SK-N-SH treated with all-trans-retinoic acid at 6 μM for 48 hours (cell line): ENCODE data around the gene GTF3C4.

Source experiments
- ARNTL ChIP-seq: fragments of 450-650 bp; formaldehyde crosslinking; IDR thresholded peaks from 2 replicates; pipeline ENCODE4 v1.5.0; 2020; ENCODE audit warnings: low read depth, mild to moderate bottlenecking, moderate library complexity, borderline replicate concordance
- BACH2 ChIP-seq: fragments of 250-450 bp; sonication (Bioruptor Pico); IDR thresholded peaks from 2 replicates; pipeline ENCODE4 v1.9.0; 2021; ENCODE audit warnings: mild to moderate bottlenecking, borderline replicate concordance
- CREB5 ChIP-seq: fragments of 250-450 bp; sonication (Bioruptor Pico); IDR thresholded peaks from 2 replicates; pipeline ENCODE4 v1.5.1; 2020; ENCODE audit warnings: low read depth, mild to moderate bottlenecking, moderate library complexity
- CSDC2 ChIP-seq: fragments of 250-450 bp; sonication (Bioruptor Pico); IDR thresholded peaks from 2 replicates; pipeline ENCODE4 v1.5.0; 2020; ENCODE audit warnings: mild to moderate bottlenecking, moderate library complexity
- PATZ1 ChIP-seq: fragments of 250-450 bp; sonication (Bioruptor Pico); IDR thresholded peaks from 2 replicates; pipeline ENCODE4 v1.8.0; 2020; ENCODE audit warnings: mild to moderate bottlenecking, moderate library complexity, borderline replicate concordance
- POU6F1 ChIP-seq: fragments of 250-450 bp; sonication (Bioruptor Pico); IDR thresholded peaks from 2 replicates; pipeline ENCODE4 v1.8.0; 2021; ENCODE audit warnings: low read depth, mild to moderate bottlenecking, moderate library complexity, borderline replicate concordance
- PPARA ChIP-seq: fragments of 250-450 bp; sonication (Bioruptor Pico); IDR thresholded peaks from 2 replicates; pipeline ENCODE4 v1.5.0; 2020; ENCODE audit warnings: mild to moderate bottlenecking, borderline replicate concordance
- RARB ChIP-seq: fragments of 250-450 bp; sonication (Bioruptor Pico); IDR thresholded peaks from 2 replicates; pipeline ENCODE4 v1.8.0; 2021; ENCODE audit warnings: mild to moderate bottlenecking, moderate library complexity
- ZFP3 ChIP-seq: fragments of 250-450 bp; sonication (Bioruptor Pico); IDR thresholded peaks from 2 replicates; pipeline ENCODE4 v1.5.0; 2020; ENCODE audit warnings: mild to moderate bottlenecking, moderate library complexity
- ZFP30 ChIP-seq: fragments of 450-650 bp; formaldehyde crosslinking; IDR thresholded peaks from 2 replicates; pipeline ENCODE4 v1.5.0; 2022; ENCODE audit warnings: mild to moderate bottlenecking, moderate library complexity
- ZNF565 ChIP-seq: fragments of 450-650 bp; formaldehyde crosslinking; conservative IDR thresholded peaks from 2 replicates; pipeline ENCODE4 v1.5.0; 2020; ENCODE audit warnings: low read depth, mild to moderate bottlenecking, moderate library complexity
- ZNF8 ChIP-seq: fragments of 450-650 bp; formaldehyde crosslinking; IDR thresholded peaks from 2 replicates; pipeline ENCODE4 v1.5.0; 2020; ENCODE audit warnings: mild to moderate bottlenecking, moderate library complexity

- TF ChIP-seq CREB5 (no peak), PATZ1 (CRISPR knock-in tag) (no peak), POU6F1 (CRISPR knock-in tag) (no peak), ZNF565 (CRISPR knock-in tag) (no peak), CSDC2 (CRISPR knock-in tag) (no peak), ARNTL (no peak), ZFP30 (no peak), BACH2 (no peak), ZNF8 (no peak), PPARA (CRISPR knock-in tag) (no peak), RARB (CRISPR knock-in tag) (no peak), ZFP3 (CRISPR knock-in tag) (no peak)
Measured at GRCh38 chr9:132716007-132716406, 45.7 kb downstream of the GTF3C4 start.
